LHCN-M2 (cell line): ENCODE results near the gene RGPD6. TPM values are rescaled to one million over a fixed set of nuclear protein-coding genes. Genes with fewer than 3 reads are reported as not detected.
"Not testable (repeated sequence)": the region's sequence is repeated elsewhere in the genome, so short reads cannot be mapped to it uniquely, and the experiment has no call there.

Source experiments
- DNase-seq: peaks from one replicate; pipeline ENCODE4 v3.0.0-alpha.2; 2012; ENCODE audit warnings: low read depth
- total RNA-seq: library from RNA; depleted of rRNA; stranded (reverse); fragments of >200 nt; gene quantifications from 2 replicates; pipeline ENCODE4 v1.2.3, GENCODE V29; 2014; rRNA removed

The RGPD6 gene
- total RNA-seq, 1 experiment from 2014 or later, result 16.2 TPM

DNA sequence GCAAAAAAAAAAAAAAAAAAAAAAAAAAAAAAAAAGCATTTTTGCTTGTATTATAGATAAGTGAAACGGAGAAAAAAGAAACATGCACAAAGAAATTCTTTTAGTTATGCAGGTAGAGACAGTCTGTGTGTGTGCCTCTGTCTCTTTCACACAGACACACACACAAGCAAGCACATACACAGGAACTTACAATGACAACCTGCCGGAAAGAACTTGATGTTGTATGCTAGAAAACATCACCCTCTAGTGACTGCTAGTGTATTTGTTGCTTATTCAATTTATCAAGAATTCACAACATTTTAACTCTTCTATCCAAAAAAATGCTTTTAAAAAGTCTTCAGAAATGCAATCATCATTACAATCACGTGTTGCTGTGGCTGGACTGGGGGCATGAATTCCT lies 95.8 kb downstream of the RGPD6 start:
- DNase-seq, result not testable (repeated sequence)

DNA sequence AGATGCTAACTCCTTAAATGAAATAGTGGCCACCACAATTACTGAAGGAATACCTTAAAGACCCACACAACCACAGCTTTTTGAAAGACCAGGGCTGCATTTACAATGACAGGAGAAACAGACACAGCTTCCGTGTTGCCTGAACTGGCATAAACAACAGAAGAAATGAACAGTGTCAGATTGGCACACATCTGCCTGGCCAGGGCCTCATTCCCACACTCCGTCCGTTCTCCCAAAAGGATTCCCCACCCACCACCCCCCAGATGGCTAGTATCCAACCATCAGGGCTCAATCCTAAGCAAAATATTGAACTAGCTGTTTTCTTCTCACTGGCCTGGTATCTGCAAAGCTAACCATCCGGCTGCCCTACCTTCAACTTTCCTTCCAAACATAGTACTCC lies 96.9 kb downstream of the RGPD6 start:
- DNase-seq, result not testable (repeated sequence)

DNA sequence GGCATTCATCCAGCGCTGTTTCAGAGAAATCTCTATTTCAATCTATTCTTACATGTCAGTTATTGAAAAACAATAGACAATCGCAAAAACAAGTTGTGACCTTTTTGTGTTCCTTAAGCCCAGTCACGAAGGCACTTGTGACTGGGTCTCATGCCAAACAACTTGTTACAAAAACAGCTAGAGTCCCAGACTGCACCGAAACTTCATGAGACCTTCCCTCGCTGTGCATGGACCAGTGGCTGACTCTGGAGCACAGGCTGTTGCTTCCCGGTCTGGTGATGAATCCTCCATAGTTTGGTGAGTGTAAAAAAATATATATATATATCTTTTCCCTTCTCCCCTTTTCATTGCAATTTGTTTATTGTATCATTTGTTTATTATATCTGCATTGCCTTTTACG lies 99.7 kb downstream of the RGPD6 start:
- DNase-seq, result not testable (repeated sequence)

DNA sequence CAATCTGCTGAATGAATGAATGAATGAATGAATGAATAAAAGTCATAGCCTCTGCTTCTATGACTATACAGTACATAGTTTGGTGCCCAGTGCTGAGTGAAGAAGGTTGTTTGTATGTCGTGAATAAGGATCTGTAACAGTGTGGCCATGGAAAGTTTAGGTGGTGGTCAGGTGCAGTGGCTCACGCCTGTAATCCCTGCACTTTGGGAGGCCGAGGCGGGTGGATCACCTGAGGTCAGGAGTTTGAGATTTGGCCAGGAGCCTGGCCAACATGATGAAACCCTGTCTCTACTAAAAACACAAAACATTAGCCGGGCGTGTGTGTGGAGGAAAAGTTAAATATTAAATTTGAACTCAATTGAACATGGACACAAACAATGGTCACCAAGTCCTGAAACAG lies 100.1 kb downstream of the RGPD6 start:
- not testable (repeated sequence) for DNase-seq

DNA sequence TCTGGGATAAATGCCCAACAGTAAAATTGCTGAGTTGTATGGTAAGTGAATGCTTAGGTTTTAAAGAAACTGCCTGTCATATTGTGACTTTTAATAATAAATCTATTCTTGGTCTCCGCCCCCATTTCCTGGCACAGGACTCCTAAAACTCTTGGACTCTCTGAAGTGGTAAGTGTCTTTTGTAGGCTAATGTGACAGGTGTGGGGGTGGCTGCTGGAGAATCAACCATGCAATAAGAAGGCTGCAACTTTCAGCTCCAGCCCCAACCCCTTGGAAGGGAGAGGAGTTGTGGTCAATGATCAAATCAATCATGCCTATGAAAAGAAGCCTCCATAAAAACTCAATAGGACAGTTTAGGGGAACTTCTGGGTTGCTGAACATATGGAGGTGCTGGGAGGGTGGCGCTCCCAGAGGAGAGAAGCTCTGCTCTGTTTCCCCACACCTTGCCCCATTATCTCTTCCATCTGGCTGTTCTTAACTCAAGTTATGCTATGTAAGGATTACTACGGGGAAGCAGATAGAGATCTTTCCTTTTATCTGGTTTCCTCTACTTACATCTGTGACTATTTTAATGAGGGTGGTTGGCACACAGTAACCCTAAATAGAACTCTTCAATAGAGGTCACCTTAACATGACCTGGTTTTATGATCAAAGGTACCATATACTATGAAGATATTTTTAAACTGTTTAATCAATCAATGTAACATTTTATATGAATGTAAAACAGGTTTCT lies 101.2 kb downstream of the RGPD6 start:
- DNase-seq, result not testable (repeated sequence)

DNA sequence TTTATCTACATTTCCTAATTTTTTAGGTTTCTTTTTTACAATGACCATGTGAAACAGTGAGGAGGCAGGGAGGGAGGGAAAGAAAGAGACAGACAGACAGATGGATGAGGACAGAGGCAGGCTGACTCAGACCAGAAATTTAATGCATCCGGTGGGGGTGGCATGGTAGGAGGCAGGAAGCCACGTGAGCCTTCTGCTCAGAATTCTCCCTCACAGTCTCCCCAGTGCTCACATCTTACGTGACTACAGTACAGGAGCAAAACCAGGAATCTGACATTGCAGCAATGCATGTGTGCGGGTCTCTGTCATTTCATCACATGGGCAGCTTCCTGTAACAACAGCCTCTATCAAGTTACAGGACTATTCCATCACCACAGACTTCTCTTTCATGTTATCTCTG lies 102.1 kb downstream of the RGPD6 start:
- not testable (repeated sequence) for DNase-seq

DNA sequence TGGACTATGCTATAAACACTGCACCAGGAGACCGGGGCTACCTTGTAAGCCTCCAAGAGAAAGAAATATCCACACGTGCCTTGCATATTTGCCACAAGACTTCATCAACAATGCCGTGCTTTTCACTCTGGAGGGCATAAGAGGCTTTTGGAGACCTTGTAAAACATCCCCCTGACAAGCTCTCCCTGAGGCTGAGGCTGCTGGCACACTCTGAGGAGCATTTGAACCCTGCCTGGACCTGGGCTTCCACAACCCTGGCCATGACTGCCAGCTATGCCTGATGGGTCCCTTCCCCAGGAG lies 104.0 kb downstream of the RGPD6 start:
- not testable (repeated sequence) for DNase-seq

DNA sequence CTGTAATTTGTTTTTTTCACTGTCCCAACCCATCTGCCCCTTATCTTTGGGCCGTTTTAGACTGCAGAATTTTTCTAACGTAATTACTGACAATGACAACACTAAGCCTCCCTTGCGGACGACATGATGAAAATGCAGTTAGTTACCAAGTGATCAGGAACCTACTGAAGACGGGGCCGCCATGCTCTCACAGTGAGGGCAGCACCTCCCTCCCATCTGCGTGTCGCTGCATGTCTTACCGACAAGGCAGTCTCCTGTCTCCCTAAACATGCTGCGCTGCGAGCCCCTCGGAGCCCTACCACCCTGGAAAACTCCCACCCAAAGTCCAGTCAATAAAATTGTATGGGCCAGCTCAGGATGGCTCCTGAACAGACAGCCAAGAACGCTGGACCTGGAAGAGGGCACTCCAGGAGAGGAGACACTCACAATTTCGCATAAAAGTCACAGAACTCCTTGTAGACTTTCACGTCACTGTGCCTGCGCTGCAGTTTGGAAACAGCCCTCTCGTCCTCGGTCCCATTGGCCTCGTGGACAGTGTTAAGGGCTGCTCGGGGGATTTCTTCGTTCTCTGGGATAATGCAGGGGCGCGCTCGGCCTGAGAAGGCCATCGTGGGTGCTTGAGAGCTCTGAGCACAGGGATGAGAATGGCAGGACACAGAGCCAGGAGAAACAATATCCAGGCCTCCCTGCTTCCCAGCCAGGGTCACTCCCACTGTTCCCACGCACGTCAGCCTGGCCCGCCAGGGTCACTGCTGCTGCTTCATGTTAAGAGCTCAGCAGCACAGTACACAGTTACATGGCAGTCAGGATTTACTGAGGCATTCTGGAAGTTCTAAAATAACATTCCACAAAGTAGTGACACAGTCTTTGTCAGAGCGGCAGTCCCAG lies 104.6 kb downstream of the RGPD6 start, which contains the start of gene LIMS4:
Gene LIMS4, minus strand, starts transcription at position 646 of the 888 bp plus-strand sequence. Its CDS starts 38 bp downstream, at position 608.
- not testable (repeated sequence) for DNase-seq

DNA sequence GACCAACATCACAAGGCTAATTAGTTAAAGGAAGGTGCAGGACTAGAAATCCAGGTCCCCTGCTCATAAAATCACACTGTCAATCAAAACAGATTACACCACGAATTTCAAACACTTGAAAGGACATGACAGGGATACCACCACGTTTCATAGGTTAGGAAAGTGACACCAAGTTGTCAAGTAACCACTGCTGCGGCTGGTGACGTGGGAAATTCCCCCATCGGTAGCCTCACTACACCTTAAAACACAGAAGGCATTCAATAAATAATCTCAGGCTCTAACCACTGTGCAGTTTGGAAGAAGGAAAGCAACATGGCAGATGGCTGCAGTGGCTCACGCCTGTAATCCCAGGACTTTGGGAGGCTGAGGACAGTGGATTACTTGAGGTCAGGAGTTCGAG lies 108.1 kb downstream of the RGPD6 start:
- not testable (repeated sequence) for DNase-seq

DNA sequence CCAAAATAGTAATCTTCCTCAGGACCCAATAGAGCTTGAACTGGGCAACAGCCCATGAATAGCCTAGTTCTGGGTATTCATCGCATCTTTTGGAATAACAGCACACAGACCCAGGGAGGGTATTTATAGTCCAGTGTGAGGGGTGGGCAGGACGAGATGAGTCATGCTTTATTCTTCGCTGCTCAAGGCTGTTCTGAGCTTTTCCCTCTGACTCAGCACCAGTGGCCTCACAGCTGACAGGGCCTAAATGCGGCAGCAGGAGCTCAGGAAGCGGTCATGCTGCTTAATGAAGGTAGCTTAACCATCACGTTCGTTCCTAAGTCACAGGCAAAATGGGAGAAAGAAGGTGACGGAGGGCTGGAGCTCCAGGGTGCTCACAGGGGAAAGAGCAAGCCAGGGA lies 111.7 kb downstream of the RGPD6 start:
- not testable (repeated sequence) for DNase-seq

Other genes with a start within 250 kb of the RGPD6 start
- 16.4 and 25.9 TPM in 2 replicates for gene LIMS4, start 104.4 kb downstream of the RGPD6 start, total RNA-seq
- gene BUB1, start 100.8 kb upstream of the RGPD6 start, total RNA-seq, result 85.4 and 104 TPM in 2 replicates
- gene ACOXL, start 155.4 kb upstream of the RGPD6 start, total RNA-seq, result not detected in 2 replicates